Measurements from ENCODE around the gene UBAP1L.

GRCh38 chr15:65084500-65085206 lies 30.3 kb downstream of the UBAP1L start:
- TF ChIP-seq CTCF (IDR thresholded peaks at IDR 0.05; ENCODE audit: poor library complexity), result no peak
- no peak for TF ChIP-seq EZH2 (IDR thresholded peaks at IDR 0.05; ENCODE audit: borderline replicate concordance)

All from hepatocyte (in vitro differentiated cells).